DND-41 (cell line): Measurements from ENCODE around the gene PHC3.

Experiments
- CTCF ChIP-seq: IDR thresholded peaks from 2 replicates; pipeline ENCODE4 v1.5.1; 2012; ENCODE audit warnings: borderline replicate concordance, low read length, moderate library complexity, mild to moderate bottlenecking; ENCODE audit not compliant: poor library complexity, severe bottlenecking; ENCODE audit errors: extremely low read depth
- EZH2 ChIP-seq: IDR thresholded peaks from 3 replicates; pipeline ENCODE4 v1.6.1; 2012; ENCODE audit warnings: borderline replicate concordance, low read depth, mild to moderate bottlenecking, moderate library complexity, low read length, inconsistent platforms; ENCODE audit not compliant: severe bottlenecking

GRCh38 chr3:170096342-170096741 lies 85.2 kb downstream of the PHC3 start:
- TF ChIP-seq CTCF = no peak
- no peak for TF ChIP-seq EZH2
